ENCODE measurements around the gene NRF1.

NRF1 gene

DNA sequence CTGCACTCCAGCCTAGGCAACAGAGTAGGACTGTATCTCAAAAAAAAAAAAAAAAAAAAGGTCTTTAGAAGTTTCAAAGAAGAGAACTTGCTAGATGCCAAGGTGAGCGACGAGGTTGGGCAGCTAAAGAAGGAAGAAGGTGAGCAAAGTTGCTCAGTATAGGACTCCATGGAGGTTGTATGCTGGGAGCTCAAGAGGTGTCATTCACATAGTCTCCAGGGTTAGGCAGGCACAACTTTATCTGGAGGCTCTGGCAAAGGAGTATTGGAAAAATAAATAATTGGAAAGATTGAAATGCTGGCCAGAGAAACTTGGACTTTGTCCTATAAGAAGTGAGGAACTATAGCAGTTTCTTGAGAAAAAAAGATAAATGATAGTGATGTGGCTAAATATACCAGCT, 74.5 kb downstream of the NRF1 start:
- no peak for DNase-seq (ENCODE audit: low read depth)

DNA sequence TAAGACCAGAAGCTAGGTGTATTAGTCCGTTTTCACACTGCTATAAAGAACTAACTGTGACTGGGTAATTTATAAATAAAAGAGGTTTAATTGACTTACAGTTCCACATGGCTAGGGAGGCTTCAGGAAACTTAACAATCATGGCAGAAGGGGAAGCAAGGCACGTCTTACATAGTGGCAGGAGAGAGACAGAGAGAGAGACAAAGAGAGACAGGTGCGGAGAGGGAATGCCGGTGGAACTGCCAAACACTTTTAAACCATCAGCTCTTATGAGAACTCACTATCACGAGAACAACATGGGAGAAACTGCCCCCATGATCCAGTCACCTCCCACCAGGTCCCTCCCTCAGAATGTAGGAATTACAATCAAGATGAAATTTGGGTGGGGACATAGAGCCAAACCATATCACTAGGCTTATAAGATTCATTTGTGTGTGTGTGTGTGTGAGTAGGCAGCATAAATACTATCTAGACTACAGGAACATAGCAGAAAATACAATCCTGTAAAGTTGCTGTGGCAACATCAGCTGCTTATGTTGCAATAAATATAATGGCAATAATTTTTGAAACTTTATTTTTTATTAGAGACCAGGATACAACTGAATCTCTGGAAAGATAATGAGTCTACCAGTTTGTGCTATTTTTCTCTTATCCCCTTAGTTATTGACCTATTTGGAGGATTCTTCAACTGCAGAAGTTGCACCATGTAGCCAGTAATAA, 77.1 kb downstream of the NRF1 start:
- no peak for DNase-seq (ENCODE audit: low read depth)

DNA sequence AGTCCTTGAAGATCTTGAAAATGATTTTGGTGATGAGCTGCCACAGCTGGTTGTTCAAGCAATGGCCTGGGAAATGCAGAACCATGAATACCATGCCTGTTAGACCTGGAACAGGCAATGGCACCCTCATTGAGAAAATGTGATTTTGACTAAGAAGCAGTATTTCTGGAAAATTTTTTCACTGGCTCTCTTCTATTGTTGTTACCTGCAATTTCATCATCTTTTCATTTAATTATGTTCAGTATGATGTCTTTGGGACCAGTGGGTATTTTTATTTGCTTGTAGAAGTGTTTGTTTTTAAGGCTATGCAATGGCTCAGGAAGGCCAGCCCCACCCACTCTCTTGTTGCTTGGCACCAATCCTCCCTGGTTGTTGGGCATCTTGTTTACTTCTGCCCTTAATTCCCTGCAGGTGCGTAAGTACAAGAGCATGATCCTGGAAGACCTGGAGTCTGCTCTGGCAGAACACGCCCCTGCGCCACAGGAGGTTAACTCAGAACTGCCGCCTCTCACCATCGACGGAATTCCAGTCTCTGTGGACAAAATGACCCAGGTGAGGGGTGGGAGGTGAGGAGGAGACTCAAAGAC, 78.6 kb downstream of the NRF1 start:
- DNase-seq (ENCODE audit: low read depth), result no peak

DNA sequence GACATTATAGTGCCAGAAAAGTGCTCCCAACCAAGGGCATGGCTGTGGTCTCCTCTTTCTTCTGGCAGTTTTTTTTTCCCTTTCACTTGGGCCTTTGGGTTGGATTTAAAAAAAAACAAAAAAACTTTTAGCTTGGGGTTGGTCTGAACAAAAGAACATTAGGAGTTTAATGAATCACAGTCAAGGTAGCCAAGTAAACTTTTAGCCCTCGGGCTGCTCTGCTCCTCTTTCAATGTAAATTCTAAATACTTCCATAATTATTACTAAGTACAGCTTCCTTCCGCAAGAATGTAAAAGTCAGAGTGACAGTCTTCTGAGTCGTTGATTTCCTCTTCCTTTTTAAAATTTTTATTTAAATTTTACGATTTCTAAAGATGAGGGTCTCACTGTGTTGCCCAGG, 79.2 kb downstream of the NRF1 start:
- no peak for DNase-seq (ENCODE audit: low read depth)

DNA sequence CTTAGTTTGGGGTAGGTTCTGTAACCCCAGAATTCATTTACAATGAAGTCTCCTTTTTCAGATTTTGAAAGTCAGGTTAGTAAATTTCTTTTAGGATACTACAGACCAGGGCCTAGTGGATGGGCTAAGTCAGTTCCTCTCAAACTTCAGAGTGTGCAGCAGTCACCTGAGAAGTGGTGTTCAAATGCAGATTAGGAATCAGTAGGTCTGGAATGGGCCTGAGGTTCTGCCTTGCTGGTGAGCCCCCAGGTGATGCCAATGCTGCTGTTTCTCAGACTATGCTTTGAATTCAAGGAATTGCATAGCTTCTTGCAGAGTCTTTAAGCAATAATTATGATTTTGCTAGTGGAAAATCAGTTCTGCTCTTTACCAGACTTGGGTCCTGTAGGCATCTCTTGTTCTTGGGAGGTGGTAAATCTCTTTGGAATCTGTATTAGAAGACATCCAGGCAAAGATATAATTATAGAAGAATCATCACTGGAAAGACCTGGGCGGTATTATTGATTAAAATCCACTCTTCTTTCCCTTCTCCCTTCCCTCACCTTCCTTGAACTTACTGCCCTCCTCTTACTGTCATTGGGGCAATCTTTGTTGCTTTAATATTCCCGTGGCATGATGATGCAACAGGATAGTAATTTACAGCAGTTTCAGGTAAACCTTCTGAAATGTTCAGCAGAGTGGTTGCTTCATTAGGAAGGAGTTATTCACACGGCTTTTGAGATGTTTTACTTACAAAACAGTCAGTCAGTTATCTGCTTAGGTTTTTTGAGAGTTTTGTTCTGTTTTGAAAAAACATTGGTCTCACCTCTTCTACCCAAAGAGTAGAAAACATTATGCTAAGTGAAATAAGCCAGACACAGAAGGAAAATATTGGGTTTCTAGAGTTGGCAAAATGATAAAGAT, 87.2 kb downstream of the NRF1 start:
- DNase-seq (ENCODE audit: low read depth), result no peak

DNA sequence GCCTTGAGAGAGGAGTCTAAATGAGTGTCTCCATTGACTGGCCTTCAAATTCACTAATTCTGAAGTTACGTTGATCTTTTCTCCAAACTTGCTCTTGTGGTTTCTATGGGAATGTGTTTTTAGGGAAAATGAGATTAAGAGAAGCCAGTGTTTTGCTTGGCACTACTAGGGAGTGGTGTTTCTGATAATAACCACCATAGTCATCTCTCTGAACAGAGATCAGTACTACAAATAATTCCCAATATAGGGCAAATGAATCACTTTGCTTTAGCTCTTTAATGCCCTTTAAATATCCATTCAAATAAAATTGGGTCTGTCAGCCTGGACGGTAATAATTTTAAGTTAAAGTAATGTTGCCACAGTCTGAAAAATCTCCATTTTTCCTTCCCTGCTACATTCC, 90.8 kb downstream of the NRF1 start:
- no peak for DNase-seq (ENCODE audit: low read depth)

DNA sequence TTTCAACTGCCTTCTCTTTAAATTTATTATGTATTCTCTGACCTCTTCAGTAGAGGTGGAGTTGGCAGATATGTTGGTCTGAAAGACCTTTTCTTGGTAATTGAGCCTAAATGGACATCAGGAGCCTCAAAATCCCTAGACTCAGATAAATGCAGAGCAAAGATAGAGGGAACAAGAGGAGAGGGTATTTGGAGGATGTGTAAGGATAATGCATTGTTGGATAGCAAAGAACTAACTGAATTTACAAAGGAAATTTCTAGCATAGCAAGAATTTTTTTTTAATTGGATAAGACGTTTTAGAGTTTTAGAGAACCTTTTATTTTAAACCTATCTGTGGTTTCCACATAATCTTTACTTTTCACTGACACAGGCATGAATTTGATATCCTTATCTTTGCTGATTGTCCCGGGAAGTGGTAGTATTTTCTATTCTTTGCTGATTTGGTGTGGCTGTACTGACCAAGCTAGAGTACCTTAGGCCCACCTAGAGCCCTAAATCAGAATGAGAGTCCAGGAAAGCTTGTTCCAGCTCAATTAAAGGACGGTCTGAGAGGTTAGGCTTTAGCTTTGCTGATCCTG, 91.3 kb downstream of the NRF1 start:
- DNase-seq (ENCODE audit: low read depth), result no peak

DNA sequence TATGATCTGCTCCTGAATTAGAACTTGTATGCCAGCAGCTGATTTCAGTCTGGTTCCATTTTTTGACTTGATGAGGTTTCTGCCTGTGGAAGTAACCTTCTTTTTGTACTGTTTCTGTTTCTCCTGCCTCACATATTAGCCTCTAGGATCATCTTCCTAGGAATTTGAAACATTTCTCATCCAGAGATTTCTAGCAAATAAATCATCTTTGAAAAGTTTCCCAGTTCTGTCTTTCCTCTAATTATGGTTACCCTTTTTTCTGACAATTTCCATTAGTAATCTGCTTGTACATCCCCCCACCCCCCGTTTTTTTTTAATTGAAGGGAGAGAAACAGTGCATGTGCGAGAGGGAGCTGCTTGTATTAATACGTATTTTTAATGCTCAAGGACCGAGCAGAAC, 92.2 kb downstream of the NRF1 start:
- no peak for DNase-seq (ENCODE audit: low read depth)

DNA sequence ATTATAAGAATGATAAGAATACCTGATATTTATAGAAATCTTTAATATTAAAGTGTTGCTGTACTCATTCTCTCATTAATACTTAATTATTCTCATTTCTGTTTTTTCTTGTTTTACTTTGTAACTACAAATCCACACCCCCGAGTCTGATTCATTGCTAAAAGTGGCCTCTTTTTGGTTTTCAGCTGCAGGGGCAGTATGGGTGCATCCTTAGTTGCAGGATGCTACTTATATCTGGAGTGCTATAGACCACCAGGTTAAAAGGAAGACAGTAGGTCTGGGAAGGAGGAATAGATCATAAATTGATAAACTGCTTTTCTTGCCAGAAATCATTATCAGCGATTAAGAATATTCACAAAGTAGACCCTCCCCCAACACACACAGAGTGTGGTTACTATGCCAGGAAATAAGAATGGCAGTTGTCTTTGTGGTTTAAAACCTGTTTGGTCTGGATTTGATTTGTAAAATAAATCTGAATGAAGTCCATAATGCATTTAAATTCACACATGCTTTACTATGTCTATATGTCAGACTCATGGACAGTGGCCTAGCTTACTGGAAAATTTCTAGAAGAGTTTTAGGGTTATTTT, 96.5 kb downstream of the NRF1 start:
- no peak for DNase-seq (ENCODE audit: low read depth)

DNA sequence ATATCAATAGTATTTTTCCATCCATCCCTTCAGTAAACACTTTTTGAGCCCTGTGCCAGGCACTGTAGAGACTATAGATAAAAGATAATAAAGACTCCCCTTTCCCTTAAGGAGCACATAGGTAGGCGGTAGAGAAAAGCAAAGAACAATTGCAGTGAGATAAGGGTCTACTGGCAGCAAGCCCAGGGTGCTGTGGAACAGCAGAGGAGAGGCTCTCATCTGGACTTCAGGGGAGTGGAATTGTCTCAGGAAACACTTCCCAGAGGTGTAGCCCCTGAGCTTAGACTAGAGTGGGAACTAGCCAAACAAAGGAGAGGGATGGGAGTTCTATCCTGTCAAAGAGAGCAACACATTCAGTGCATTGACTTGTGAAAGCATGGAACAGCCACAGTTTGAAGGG, 102.0 kb downstream of the NRF1 start:
- DNase-seq (ENCODE audit: low read depth), result no peak

DNA sequence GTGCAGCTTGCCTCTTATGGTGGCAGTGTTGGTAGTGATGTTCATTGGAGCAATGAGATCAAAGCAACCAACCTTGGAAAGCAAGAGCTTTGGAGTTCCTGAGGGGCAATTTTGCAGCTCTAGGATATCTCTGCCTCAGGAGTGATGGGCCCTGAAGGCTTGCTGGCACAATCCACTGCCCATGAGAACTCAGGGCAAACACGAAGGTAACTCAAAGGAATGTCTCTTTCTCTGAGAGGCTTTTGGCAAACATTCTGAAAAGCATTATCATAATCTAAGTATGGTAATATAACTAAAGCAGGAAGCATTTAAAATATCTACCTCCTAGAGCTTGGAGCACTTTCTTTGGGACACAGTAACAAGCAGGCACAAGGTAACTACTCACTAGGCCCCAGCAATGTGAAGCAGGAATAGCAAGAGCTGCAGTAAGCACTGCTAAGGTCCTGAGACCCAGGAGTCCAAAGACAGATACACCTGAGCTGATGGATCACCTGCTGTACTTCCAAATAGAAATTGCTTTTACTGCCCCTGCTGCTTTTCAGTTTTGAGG, 103.1 kb downstream of the NRF1 start:
- no peak for DNase-seq (ENCODE audit: low read depth)

DNA sequence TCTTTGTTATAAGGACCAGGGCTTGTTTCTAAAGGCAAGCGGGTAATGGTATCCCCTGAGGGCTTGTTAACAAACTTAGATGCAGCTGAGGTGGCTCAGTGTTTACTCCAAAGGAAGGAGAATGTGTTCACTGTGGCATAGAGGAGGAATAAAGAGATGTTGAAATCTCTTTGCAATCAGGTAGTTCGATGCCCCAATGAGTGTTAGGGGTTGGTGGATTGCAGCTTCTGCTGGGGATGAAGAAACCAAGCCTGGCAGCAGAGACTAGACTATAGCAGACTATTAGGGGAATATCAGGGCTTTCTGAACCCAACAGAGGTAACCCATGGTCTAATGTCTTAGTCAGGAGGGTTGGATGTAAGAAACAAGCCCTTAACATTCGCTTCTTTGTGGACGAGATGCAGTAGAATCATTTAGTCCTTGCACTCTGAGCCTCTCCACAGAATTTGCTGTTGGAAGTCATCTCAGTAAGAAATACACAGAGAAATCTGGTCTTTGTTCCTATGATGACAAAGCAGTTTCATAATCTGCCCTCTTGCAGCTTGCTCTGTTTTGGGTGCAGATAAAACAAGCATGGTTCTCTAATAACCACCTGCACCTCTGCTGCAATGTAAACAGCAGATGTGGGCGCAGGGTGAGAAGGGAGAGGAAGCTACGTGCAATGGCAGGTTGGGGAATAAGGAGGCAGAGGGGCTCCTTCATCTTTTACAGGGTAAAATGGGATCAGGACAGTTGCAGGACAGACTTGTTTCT, 108.6 kb downstream of the NRF1 start:
- no peak for DNase-seq (ENCODE audit: low read depth)

DNA sequence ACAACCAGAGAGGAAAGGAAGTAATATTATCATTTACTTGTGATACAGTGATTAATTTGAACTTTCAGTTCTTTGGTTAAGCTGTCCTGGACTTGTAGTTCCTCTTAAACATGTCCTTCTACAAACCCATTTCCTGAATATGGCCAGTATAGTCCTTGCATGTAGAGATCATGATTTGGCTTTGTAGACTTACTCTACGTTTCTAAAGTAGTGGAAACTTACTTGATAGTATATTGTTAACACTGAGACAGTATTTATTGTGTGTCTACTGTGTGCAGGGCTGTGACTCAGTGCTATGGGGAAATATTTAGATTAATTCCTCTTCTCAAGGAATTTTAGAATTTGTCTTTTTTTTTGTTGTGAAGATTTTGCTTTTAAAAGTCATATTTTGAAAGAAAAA, 109.5 kb downstream of the NRF1 start:
- no peak for DNase-seq (ENCODE audit: low read depth)

DNA sequence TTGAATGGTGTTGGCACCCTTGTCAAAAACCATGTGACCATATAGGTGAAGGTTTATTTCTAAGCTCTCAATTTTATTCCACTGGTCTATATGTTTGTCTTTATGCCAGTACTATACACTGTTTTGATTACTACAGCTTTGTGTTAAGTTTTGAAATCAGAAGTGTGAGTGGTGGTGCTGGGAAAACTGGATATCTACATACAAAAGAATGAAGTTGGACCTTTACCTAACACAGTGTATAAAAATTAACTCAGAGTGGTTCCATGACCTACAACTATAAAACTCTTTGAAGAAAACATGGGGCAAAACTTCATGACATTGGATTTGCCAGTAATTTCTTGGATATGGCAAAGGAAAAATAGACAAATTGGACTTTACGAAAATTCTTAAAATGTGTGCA, 112.2 kb downstream of the NRF1 start:
- no peak for DNase-seq (ENCODE audit: low read depth)

DNA sequence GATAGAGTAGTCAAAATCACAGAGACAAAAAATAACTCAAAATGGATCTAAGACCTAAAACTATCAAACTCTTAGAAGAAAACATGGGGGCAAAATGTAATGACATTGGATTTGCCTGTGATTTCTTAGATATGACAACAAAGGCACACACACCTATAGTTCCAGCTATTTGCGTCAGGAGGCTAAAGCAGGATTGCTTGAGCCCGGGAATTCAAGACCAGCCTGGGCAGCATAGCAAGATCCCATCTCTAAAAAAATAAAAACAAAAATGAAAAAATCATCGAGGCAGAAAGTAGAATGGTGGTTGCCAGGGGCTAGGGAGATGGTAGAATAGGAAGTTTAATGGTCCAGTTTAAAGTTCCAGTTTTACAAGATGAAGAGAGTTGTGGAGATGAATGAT, 113.3 kb downstream of the NRF1 start:
- DNase-seq (ENCODE audit: low read depth), result no peak

DNA sequence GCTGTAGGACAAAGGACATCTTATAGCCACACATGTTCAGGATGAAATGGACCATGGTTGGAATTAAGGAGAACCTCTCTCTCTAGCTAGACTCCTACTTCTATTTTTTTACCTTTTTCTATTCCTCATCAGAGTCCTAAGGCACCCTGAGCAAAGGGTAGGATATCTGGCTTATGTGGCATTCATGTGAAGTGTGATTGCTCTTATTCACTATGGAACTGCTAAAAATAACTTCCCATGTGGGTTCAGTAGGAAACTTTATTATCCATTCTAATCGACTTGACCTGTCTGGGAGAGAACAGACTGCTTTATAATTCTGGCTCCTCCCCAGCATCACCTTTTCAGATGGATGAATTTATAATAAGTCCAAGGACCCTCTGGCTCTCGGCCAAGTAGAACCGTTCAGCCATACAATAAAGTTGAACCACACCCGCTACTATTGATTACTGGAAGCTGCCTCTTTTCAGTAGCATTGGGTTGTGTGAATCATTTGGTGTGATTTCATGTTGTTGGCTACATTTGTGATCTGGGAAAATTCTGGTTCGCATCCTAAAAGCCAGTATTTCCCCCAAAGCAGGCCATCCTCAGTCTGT, 117.5 kb downstream of the NRF1 start:
- no peak for DNase-seq (ENCODE audit: low read depth)

DNA sequence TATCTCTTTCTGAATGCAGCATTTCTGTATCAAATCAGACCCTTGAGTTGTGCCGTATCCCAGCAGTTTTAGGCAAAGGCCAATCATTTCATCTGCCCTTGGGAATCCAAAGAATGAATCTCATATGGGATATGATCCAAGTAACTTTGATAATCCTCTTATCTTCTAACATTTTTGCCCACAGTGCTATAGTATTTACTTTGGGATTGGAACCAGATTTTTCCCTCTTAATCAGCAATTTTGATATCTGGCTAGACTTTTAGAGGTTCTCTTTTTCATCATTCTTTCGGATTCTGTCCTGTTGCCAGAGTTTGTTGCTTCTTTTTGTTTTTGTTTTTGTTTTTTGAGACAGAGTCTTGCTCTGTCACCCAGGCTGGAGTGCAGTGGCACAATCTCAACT, 118.0 kb downstream of the NRF1 start:
- DNase-seq (ENCODE audit: low read depth), result no peak

DNA sequence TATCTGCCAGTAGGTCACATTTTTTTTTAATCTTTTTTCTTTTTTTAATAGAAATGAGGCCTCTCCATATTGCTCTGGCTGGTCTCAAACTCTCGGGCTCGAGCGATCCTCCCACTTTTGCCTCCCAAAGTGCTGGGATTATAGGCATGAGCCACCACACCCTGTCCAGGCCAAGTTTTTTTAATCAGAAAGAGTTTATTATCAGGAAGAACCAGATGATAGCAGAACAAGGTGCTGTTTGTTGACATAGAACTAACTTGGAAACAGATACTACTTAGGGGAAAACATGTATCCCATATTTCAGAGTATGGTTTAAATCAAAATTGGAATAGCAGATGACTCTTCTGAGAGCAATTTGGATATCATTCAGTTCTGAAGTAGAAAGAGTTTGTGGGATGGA, 118.6 kb downstream of the NRF1 start:
- no peak for DNase-seq (ENCODE audit: low read depth)

DNA sequence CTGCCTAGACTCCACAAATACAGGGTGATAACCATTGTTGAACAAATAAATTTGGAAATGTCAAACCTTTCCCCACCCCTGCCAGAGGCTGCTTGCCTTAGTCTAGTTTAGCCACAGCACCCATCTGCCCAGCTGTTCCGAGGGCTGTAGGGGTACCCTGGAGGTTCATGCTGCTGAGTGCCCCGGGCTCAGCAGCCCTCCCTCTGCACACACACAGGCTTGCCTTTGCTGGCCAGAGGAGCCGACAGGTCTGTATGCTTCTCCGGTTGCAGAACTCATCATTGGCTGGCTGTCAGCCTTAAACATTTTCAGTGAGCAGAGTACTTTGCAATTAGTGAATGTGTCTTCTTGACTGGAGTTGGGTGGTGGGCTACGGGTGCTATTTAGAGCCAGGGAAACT, 122.9 kb downstream of the NRF1 start:
- DNase-seq (ENCODE audit: low read depth), result no peak

DNA sequence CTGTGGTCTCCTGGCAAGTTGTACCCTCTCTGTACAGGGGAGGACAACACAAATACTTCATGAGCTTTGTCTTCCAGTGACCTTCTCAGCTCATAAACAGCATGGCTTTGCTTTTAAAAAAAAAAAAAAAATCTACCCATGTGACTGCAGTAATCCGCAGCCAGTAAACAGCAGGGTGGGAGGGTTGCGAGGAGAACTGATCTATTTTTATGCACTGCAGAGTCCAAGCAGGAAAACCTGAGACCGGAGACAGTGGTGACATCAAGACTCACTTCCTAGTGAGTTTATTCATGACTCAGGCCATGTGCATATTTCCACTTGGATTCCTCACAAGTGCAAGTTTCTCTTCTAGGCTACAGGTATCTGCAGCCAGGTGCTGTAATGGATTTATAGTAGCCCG, 127.9 kb downstream of the NRF1 start:
- no peak for DNase-seq (ENCODE audit: low read depth)

Measured in stimulated activated CD8-positive, alpha-beta memory T cell treated with anti-CD3 and anti-CD28 coated beads, Interleukin-12 subunit alpha, Interleukin-12 subunit beta, amount 100 ng/mL, for 1 hour (primary cell).